HG03135 (cell line): ENCODE data around the gene ING5.

ENCODE experiments used
- ATAC-seq: cut with Tn5 transposase; IDR thresholded peaks from one replicate; pipeline ENCODE4 v1.9.1; 2021; ENCODE audit warnings: mild to moderate bottlenecking, moderate library complexity; ENCODE audit not compliant: unreplicated experiment

The ING5 gene

GRCh38 chr2:241774419-241775222, 72.8 kb downstream of the ING5 start:
- no peak for ATAC-seq

- no peak for ATAC-seq
These were observed 73.7 kb downstream of the ING5 start for GRCh38 chr2:241775223-241776177.

GRCh38 chr2:241776336-241777169, 74.7 kb downstream of the ING5 start, which contains the start of gene GAL3ST2:
TSS of gene GAL3ST2 (plus strand) at chr2:241776822. CDS start at chr2:241776956, 134 bp downstream.
- ATAC-seq: no peak

GRCh38 chr2:241777170-241777685, 75.4 kb downstream of the ING5 start:
- ATAC-seq: no peak

GRCh38 chr2:241777686-241778627, 76.1 kb downstream of the ING5 start:
- no peak for ATAC-seq
